Femur (tissue), 1 donor: ENCODE results near the gene NDP.
"Not testable (repeated sequence)": the region's sequence is repeated elsewhere in the genome, so short reads cannot be mapped to it uniquely, and the experiment has no call there.

Experiments
- DNase-seq: peaks from one replicate; pipeline ENCODE4 v3.0.0-alpha.2; 2017

Gene NDP

GRCh38 chrX:43969504-43970501, 3.4 kb downstream of the NDP start:
- peak; percentile 25 for DNase-seq

- no peak for DNase-seq
Measured at GRCh38 chrX:43968359-43968781, 4.8 kb downstream of the NDP start.

GRCh38 chrX:43964936-43965335, 8.3 kb downstream of the NDP start:
- DNase-seq = no peak

GRCh38 chrX:43963726-43964125, 9.5 kb downstream of the NDP start:
- DNase-seq = no peak

- DNase-seq = no peak
Measured at GRCh38 chrX:43962636-43963035, 10.6 kb downstream of the NDP start.

- no peak for DNase-seq
Measured at GRCh38 chrX:43961699-43962098, 11.5 kb downstream of the NDP start.

- DNase-seq = peak; percentile 31
Measured at GRCh38 chrX:43958529-43958928, 14.7 kb downstream of the NDP start.

- DNase-seq = no peak
Measured at GRCh38 chrX:43956034-43956433, 17.2 kb downstream of the NDP start.

- no peak for DNase-seq
Measured at GRCh38 chrX:43953218-43953617, 20.0 kb downstream of the NDP start.

- peak; percentile 21 for DNase-seq
Measured at GRCh38 chrX:43949669-43950068, 23.5 kb downstream of the NDP start.

GRCh38 chrX:43940816-43941474, 32.2 kb downstream of the NDP start:
- DNase-seq = no peak

- no peak for DNase-seq
Measured at GRCh38 chrX:43939187-43939926, 33.8 kb downstream of the NDP start.

- DNase-seq = not testable (repeated sequence)
Measured at GRCh38 chrX:43922032-43922431, 51.2 kb downstream of the NDP start.

GRCh38 chrX:43910772-43911171, 62.4 kb downstream of the NDP start:
- DNase-seq = not testable (repeated sequence)

GRCh38 chrX:43910012-43910411, 63.2 kb downstream of the NDP start:
- no peak for DNase-seq

GRCh38 chrX:43909141-43909540, 64.0 kb downstream of the NDP start:
- DNase-seq = no peak

- DNase-seq = no peak
Measured at GRCh38 chrX:43899878-43900815, 73.0 kb downstream of the NDP start.
